Panc1 (cell line): ENCODE data around the gene TYRO3.

ENCODE experiments used
- CTCF ChIP-seq: fragments of 450-650 bp; IDR thresholded peaks from 2 replicates; pipeline ENCODE4 v1.5.1; 2017; ENCODE audit warnings: mild to moderate bottlenecking
- POLR2AphosphoS5 ChIP-seq: IDR thresholded peaks from 2 replicates; pipeline ENCODE4 v1.6.1; 2012; ENCODE audit warnings: mild to moderate bottlenecking, low read depth, low read length, moderate library complexity
- REST ChIP-seq, 2 experiments: IDR thresholded peaks; 2 replicates each; pipeline ENCODE4 v1.6.1; 2011 to 2012; ENCODE audit warnings: low read depth in 2 of 2, control low read depth in 1 of 2, low read length in 1 of 2, mild to moderate bottlenecking in 1 of 2, moderate library complexity in 1 of 2; ENCODE audit not compliant: insufficient read depth in 1 of 2
- SIN3A ChIP-seq: IDR thresholded peaks from 2 replicates; pipeline ENCODE4 v1.6.1; 2012; ENCODE audit warnings: low read depth, mild to moderate bottlenecking, low read length, moderate library complexity, borderline replicate concordance; ENCODE audit not compliant: insufficient read depth
- TCF7L2 ChIP-seq: IDR thresholded peaks from 2 replicates; pipeline ENCODE4 v1.6.1; 2011; ENCODE audit warnings: mild to moderate bottlenecking, low read depth, low read length, inconsistent platforms

- TF ChIP-seq CTCF (no peak), SIN3A (no peak), POLR2AphosphoS5 (no peak), REST (IDR thresholded peaks at IDR 0.05; ENCODE audit: insufficient read depth in 1 of 2, low read depth in 2 of 2, low read length in 1 of 2) (no peak), TCF7L2 (no peak)
These were observed 11.9 kb upstream of the TYRO3 start for GRCh38 chr15:41546851-41547786.
